ENCODE data around the gene FHIT. TPM values are rescaled to one million over a fixed set of nuclear protein-coding genes. Genes with fewer than 3 reads are reported as not detected.

Gene FHIT
- total RNA-seq, 1 experiment from 2014 or later = 0.10 TPM

DNA sequence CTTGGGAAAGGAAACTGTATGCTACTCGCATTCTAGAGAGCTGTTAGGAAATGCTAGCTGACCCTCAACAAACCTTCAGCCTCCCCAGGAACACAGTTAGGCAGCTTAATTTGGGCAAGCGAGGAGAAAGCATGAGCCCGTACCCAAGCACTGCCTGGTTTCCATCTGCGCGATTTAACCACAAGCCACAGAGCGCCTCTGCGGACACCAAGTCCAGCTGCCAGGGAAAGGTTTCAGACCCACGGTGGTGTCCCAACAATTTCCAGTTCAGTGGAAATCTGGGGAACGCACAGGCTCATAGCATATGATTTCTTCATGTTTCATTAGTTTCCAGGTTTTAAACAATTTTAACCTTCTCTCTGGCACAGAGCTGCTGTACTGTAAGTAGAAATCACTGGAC is 617.6 kb downstream of the FHIT start:
- no peak for DNase-seq (ENCODE audit: low spot score)

DNA sequence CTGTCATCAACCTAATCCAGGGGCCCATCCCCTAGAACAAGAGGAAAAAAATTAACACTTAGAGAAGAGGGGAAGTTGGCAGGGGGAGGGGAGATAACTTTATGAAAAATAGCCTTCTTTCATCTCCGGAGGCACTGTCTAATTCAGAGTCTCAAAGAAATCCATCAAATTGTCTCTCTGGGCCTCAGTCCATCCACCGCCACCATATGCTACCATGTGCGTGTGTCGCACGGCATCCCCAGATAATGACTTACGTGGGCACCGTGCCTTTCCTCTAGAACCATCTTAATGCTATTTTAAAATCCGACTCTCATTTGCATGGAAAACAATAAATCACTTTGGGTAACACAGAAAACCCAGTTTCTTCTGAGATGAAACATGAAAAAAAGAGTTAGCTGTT is 619.7 kb downstream of the FHIT start:
- DNase-seq (ENCODE audit: low spot score) = no peak

DNA sequence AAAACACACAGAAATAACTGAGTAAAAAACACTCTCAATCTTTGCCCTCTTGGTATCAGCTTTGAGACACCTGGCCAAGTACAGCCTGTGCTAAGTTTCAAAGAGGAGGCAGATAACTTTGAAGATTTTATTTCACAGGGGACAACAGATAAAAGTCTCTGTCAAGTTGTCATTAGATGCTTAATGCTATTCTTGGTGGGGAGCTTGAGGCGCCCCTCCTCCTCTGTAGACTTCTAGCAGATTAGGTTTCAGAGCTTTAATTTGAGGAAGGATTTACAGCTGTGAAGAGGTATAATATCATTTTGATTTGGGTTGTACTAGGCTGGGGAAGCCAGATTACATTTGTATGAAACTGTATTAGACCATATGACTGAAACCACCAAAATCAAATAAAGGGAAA is 620.3 kb downstream of the FHIT start:
- DNase-seq (ENCODE audit: low spot score) = no peak

DNA sequence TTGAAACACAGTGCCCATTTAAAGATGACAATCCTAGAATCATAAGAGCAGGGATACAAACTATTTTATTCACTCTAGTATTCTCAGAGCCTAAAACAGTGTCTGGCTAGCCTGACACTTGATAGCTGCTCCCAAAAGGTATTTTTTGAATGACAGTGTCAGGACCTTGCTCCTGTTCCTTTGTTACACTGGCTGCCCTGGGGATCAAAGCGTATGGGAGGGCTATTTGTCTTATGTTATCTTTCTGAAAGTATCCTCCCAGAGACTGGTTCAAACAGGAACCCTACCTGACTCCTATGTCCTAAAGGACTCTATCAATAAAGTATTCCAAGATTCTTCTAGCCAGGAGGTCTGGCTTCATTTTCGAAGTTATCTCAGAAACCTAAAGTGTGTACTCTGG is 621.4 kb downstream of the FHIT start:
- DNase-seq (ENCODE audit: low spot score) = no peak

DNA sequence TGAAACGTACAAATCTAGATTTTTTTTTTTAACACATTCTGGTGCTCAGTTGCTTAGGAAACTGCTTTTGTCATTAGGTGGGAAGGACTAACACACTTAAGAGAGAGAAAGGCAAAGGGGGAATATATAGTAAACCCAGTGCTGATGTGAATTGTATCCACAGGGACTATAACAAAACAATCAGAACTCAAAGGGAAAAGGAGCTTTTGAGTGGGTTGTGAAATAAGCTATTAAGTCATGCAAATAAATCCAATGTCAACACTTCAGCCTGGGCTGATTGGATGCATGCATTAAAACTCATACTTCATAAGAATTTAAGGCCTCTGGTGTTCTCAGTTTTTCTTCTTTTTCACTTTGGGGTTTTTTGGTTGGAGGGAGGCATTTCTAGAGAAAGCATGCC is 628.9 kb downstream of the FHIT start:
- no peak for DNase-seq (ENCODE audit: low spot score)

DNA sequence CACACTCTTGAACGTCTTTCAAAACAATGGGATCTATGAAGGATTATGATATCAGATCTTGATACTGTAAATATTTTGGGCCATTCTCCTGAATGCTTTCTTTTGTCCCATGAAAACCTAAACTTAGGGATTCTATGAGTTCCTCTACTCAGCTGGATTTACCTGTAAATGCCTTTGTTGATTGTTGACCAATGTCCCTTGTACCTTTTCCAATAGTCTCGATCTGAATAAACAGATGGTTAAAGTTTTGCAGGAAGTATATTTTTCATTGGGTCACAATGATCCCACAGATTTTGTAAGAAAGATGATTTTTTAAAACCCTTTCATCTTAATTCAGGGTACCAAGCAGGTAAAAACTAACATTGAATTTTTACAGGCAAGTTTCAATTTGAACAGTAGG is 634.1 kb downstream of the FHIT start:
- DNase-seq (ENCODE audit: low spot score) = no peak

DNA sequence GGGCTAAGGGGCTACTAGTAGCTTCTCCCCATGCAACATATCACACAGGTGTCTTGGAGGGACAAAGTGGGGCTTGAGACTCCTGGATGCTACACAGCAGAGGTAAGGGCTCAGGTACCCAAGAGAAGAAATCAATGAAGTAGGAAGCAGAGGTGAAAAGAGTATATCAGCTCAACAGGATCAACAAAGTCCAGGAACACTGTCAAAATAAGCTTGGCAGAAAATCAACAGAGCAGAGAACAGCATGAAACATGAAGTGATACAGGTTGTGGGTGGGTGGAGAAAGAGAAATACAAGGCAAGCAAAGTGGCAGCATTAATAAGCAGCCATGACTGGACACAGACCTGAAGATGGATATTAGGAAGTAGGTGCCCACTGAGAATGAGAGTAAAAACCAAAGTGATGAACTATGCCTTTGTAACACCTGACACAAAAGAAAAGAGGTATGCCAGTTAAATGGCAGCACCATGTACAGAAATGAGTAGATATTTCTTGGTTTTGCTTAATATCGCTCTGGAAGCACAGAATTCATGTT is 637.4 kb downstream of the FHIT start:
- no peak for DNase-seq (ENCODE audit: low spot score)

DNA sequence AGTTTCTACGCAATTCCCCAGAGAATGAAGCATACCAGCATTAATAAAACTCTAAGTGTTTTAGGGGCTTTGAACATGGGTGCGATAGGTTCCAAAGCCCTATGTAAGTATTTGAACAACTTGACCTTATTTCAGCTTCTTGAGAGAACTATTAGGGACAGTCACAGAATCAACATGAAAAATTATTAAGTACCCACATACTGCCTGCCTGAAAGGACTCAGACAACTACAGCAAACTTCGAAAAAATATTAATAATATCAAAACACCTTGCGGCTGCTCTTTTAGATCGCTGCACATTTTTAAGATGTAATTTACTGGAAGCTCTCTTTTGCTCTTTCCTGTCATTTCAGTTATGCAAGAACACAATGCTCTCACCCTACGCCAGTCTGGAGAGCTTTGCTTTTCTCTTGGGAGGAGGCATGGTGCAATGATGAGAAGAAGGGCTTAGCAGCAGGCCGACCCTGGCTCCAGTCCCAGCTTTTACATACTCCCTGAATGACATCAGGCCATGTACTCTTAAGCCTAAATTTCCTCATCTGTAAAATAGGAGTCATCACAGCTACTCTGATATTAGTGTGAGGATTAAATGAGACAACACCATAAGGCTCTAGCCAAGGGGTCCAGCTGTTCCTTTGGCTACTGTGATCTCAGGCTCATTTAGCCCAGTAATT is 640.7 kb downstream of the FHIT start:
- peak; percentile 1 for DNase-seq (ENCODE audit: low spot score)

DNA sequence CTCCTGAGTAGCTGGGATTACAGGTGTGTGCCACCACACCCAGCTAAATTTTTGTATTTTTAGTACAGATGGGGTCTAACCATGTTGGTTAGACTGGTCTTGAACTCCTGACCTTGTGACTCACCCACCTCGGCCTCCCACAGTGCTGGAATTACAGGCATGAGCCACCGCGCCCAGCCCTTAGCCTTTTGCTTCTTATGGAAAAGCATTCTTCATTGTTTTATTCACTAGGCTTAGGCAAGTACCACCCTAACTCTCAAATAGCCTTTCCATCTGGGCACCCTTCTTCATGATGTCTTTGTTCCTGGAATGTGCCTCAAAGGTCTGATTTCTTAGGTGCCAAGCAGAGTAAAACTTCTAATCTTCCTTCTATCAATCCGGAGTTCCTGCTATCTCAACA is 641.8 kb downstream of the FHIT start:
- peak; percentile 29 for DNase-seq (ENCODE audit: low spot score)

DNA sequence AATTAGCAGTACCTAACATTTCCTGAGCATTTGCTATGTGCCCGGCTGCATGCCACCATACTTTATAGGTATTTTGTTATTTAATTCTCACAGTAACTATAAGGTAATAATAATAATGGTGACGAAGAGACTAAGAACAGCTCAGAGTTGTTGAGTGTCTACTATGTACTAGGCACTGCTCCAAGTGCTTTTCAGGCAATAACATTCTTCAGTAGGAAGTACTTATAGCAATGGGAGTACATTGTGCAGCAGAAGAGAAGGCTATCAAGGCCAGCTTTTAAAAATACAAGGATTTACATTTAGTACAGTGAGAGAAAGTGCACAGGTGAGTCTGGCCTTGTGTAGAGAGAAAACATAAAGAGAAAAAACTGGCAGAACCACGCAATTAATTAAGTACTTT is 647.4 kb downstream of the FHIT start:
- no peak for DNase-seq (ENCODE audit: low spot score)

DNA sequence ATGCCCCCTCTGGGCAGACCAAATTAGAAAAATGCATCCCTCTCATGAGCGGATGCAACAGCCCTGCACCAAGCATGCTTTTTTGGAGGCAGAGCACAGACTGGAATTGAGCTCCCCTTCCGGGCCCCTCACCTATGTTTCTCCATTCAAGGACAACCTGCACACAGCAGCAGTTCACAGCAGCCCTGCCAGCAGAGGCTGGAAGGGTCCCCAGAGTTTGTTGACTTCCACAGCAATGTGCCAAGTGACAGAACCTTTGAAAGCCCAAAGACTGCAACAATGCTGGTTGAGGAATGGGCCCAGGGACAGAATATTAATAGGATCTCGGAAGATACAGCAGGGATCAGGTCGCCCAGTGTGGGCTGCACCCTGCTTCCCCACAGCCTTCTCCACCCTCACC is 650.4 kb downstream of the FHIT start:
- no peak for DNase-seq (ENCODE audit: low spot score)

DNA sequence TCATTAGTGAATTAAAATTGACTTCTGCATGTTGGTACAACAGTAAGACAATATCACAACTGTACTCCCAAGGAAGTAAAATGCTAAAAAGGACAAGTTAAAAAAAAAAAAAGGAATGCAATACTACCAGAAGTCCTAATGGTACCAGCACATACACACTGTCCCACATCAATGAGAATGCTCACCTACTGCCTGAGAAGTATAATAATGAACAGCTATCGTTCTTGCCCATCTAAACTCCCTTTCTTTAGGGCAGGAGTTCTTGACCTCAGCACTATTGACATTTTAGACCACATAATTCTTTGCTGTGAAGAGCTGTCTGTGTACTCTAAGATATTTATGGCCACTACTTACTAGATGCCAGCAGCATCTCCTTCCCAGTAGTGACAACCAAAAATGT is 651.7 kb downstream of the FHIT start:
- DNase-seq (ENCODE audit: low spot score) = no peak

DNA sequence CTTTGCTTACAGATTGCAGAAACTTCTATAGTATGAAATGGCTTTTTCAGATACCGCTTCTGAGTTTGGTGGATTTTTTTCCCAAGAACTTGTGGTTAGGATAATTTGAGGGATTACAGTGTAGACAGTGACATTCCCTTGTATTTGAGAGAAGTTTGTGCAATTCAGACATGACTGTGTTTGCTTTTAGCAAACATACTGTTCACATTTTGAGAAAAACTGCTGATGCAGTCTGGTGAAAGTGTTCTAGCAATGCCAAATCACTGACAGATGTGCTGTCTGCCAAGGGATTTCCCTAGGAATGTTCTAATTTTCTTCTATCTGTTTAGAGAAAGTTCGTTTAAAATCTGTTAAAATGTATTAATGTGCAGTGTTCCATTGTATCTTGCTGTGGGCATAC is 652.6 kb downstream of the FHIT start:
- no peak for DNase-seq (ENCODE audit: low spot score)

DNA sequence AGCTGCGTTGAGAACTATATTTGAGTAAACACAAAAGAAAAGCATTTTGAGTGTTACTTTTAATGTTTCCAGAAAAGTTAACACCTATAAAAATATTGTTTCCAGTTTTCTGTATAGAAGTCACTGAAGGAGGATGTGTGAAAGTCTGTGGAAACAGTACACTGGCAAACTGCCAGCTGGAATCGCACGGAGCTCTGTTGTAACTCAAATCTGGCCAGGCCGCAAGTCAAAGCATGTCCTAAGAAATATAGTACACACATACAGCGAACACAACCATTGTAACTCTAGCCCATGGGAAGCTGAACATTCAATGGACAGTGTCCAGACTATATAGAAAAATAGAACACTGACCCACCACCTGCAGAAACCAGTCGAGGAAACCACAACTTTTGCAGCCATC is 657.2 kb downstream of the FHIT start:
- DNase-seq (ENCODE audit: low spot score) = no peak

DNA sequence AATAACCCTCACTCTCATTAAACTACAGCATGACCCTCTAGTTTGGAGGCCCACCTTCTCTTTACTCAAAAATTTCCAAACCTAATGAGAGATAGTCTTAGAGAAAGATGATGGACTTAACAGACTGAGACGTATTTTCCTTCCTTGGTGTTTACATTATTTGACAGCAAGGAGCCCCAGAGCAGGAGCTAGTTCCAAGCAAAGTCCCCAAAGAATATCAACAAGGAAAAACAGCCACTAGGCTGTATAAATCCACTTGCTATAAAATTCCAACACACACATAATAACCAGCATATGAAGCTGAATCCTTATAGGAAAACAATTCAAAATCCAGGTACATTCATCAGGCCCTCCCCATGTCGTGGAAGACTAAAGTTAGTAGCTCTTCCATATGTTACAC is 660.0 kb downstream of the FHIT start:
- DNase-seq (ENCODE audit: low spot score) = no peak

DNA sequence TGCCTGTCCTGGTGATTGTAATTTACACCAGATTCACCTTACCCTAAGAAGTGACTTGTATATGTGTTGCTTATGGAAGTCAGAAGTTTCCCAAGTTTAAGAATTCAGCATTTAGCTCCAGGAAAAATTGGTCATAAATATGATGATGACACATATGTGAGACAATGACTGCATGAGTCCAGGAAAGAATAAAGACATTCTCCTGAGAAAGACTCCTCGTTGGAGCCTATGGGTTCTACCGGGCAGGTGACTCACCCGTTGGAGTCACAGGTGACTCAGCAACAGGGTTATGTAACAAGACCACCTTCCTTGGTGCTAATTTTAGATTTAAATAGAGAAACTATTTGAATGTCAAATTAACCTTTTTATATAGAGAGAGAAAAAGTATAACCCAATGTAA is 662.4 kb downstream of the FHIT start:
- peak; percentile 71 for DNase-seq (ENCODE audit: low spot score)

DNA sequence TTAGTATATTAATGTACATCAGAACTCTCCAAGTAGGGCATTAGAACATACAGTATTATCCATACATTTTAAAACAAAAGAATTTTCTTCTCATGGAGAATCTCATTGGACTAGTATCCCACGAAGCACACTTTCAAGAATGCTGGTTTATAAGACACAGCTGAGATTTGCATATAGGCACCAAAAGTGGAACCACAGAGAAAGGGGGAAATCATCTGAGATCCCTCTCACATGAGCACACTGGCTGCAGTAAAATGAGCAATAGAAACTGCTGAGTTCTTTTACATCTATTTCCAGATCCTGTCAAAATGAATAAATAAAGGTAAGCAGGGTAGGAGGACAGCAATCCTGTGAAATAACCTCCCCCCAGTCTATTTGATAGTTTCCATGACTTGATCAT is 665.3 kb downstream of the FHIT start:
- no peak for DNase-seq (ENCODE audit: low spot score)

DNA sequence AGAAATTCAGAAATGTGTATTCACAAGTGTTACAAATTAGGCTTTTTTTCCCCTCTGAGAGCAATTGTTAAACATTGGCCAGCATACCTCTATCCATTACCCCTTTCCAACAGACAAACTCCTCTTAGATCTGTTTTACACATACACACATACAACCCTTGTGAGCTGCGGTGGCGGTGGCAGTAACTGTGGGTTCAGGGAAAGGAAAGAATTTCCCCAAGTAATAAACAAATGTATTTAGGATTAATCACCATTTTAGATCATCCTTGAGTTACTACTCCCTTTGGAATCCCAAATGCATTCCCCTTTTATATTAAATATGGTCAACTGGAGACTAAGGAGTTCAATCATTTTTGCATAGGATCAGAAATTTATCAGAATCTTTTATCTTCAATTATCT is 667.0 kb downstream of the FHIT start:
- no peak for DNase-seq (ENCODE audit: low spot score)

DNA sequence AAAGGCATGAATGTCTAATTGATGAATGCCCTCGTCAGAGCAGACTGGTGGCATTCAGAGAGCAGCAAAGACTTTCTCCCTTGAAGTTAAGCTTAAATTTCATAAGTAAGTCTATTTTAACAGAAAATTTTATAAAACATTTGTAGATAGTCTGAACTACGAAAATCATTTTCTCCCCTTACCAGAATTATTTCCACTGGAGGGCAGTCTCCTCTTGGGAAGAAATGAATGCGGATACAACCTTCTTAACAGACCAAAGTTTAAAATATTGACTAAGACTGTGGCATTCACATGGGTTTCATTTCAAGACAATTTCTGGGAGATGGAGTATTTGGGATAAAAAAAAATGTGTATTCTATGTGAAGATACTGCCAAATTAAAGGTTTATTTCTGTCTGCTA is 669.0 kb downstream of the FHIT start:
- DNase-seq (ENCODE audit: low spot score) = no peak

DNA sequence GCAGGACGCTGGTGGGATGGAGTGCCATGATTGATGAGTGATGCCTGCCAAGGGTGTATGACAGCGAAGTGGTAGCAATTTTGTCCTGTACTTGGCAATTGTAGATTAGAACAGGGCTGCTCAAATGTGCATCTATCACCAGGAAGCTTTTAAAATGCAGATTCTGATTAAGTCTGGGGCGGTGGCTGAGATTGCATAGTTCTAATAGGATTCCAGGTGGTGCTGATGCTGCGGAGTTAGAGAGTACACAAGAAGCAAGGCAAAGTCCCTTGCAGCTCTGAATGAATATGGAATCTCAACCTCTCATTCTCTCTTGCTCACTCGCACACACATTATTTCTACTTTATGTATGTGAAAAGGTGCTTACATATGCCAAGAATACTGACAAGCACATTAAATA is 670.4 kb downstream of the FHIT start:
- DNase-seq (ENCODE audit: low spot score) = no peak

DNA sequence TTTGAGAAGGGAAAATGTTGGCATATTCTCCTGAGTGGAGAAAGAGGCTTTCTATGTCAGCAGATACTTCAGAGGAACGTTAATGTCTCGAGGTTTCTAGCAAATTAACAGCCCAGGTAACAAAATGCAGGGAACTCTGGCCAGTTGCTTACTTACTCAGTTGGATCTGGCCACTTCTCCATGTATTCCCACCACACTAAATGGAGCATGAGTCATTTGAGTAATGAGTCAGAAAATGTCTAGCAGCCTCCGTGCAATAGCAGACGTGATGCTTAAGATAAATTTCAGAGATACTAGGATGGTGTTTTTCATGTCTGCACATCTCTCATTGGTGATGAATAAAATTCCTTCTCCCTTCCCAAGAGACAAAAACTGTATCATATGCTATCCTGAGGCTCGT is 671.5 kb downstream of the FHIT start:
- DNase-seq (ENCODE audit: low spot score) = peak; percentile 66

DNA sequence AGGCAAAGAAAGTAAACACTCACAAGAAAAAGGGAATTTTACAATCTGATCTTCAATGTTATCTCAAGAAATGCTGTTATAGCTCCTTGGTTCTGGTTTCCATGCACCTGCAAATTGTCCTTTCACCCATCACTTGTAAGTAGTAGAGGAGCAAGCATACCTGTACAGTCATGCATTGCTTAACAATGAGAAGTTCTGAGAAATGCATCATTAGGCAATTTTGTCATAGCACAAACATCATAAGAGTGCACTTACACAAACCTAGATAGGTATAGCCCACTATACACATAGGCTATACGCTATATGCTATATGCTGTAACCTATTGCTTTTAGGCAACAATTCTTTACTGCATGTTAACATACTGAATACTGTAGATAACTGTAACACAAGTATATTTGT is 672.3 kb downstream of the FHIT start:
- no peak for DNase-seq (ENCODE audit: low spot score)

DNA sequence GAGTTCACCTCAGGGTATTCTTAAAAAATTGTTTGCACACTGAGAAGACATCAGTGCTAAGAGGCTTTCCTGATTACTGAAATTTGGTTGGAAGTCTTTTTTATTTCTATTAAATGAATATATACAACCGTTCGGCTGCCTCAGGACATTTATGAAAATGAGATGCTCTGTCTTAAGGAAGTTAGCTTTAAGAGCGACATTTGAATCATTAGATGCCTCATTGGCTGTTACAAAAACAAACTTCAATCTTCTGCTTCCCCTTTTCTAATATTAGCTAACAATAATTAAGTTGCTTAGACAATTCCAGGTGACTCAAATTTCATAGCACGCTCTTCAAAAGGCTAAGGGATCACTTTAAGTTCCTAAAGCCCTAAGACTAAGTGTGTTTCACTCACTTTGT is 673.7 kb downstream of the FHIT start:
- no peak for DNase-seq (ENCODE audit: low spot score)

DNA sequence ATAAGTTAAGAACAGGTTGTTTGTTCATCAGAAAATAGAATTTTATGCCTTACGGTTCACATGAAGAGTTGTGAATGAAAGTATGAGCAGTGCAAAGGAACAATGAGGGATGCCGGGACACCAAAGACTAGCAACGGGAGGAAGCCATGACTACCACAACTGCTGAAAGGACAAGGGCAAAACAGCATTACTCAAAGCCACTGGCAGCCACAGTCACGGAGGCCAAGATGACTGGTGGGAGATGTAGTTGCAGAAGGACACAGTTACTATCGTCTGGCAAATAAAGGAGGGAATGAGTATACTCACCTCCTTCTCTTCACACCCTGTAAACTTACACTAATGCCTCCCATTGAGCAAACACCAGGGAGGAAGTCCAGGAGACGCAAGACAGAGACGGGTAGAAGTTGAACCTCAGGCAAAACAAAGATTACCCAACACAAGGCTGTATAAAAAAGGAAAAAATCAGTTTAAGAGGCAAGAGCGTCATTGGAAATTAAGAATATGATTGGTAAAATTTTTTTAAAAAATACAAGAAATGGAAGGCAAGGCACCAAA is 675.5 kb downstream of the FHIT start:
- DNase-seq (ENCODE audit: low spot score) = no peak

Measured in A172 (cell line).